Body of pancreas (tissue), 4 donors: ENCODE measurements around the gene CEBPA.

ENCODE experiments used
- POLR2A ChIP-seq, 3 donors: fragments of 450-650 bp; IDR thresholded peaks; one replicate each; pipeline ENCODE4 v1.6.1; 2016; ENCODE audit warnings: antibody characterized with exemption in 3 of 3, mild to moderate bottlenecking in 2 of 3
- TF ChIP-seq, protein P1 (sequence below), 7 experiments: fragments of 450-650 bp in 4 of 7; fragments of 200-600 bp in 3 of 7; sonication (generic) in 3 of 7; IDR thresholded peaks; one replicate each; pipeline ENCODE4 v1.5.1; 2016 to 2019; ENCODE audit warnings: antibody characterized with exemption in 7 of 7

GRCh38 chr19:33316541-33317264 lies 14.4 kb upstream of the CEBPA start:
- TF ChIP-seq, protein P1, sequence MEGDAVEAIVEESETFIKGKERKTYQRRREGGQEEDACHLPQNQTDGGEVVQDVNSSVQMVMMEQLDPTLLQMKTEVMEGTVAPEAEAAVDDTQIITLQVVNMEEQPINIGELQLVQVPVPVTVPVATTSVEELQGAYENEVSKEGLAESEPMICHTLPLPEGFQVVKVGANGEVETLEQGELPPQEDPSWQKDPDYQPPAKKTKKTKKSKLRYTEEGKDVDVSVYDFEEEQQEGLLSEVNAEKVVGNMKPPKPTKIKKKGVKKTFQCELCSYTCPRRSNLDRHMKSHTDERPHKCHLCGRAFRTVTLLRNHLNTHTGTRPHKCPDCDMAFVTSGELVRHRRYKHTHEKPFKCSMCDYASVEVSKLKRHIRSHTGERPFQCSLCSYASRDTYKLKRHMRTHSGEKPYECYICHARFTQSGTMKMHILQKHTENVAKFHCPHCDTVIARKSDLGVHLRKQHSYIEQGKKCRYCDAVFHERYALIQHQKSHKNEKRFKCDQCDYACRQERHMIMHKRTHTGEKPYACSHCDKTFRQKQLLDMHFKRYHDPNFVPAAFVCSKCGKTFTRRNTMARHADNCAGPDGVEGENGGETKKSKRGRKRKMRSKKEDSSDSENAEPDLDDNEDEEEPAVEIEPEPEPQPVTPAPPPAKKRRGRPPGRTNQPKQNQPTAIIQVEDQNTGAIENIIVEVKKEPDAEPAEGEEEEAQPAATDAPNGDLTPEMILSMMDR (IDR thresholded peaks at IDR 0.05): no peak
- TF ChIP-seq POLR2A (IDR thresholded peaks at IDR 0.05): no peak
